Right forelimb (tissue), 1 donor: Measurements from ENCODE around the gene MRPS22.
"Not testable (repeated sequence)": the region's sequence is repeated elsewhere in the genome, so short reads cannot be mapped to it uniquely, and the experiment has no call there.

Experiments
- DNase-seq: peaks from one replicate; pipeline ENCODE4 v3.0.0-alpha.2; 2018

The MRPS22 gene

DNA sequence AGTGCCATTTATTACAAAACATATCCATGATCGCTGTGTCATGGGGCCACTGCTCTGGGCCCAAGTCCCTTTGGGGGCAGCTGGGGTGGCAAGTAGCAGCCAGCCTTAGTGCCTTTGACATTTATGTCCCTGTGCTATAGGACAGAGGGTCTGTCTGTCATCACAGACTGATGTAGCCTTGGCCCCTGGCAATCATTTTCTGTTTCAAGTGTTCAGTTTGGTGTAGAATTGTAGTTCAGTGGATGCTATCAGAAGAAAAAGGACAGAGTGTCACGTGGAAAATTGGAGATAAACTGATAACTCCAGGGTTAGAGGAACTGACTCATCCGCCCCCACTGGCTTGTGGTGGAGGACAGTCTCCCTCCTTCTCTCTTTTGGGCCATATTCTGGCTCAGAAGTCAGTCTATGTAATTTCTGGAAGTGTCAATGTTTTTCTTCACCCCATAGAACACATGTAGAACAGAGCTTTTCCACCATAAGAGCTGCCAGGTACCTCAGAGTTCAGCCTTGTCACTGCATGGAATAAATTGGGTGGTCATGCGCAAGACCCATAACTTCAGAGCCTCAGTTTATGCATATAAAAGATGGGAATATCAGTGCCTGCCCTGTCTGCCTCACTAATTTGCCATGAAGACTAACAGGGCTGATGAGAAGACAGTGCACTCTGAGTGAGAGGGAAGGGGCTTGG, 4.5 kb upstream of the MRPS22 start:
- DNase-seq: no peak

DNA sequence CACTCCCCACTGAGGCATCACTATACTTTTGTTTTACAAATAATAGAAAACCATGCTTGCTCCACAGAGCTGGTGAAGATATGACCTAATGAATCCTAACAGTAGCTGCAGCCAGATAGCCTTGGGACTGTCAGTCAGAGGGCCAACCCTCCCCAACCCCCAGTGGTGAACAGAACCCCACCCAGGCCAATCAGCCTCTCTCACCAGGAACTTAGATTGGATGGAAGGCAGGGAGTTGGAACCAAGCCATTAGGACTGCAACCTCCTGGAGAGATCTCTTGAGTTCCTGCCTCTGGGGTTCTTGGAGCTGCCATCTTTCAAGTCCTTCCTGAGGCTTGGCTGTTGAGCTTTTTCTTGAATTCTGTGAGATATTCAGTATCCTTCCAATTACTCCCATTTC, 3.0 kb upstream of the MRPS22 start:
- no peak for DNase-seq

DNA sequence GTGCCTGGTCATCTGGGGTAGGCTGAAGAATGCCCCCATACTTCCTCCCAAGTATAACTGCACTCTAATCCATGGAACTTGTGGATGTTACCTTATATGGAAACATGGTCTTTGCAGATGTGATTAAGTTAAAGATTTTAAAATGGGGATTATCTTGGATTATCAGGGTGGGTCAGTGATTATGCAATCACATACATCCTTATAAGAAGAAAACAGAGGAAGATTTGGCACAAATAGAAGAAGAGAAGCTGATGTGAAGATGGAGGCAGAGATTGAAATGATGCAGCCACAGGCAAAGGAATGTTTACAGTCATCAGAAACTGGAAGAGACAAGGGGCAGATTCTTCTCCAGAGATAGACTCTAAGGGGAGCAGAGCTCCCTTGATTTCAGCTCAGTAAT, 1.8 kb upstream of the MRPS22 start:
- DNase-seq: no peak

DNA sequence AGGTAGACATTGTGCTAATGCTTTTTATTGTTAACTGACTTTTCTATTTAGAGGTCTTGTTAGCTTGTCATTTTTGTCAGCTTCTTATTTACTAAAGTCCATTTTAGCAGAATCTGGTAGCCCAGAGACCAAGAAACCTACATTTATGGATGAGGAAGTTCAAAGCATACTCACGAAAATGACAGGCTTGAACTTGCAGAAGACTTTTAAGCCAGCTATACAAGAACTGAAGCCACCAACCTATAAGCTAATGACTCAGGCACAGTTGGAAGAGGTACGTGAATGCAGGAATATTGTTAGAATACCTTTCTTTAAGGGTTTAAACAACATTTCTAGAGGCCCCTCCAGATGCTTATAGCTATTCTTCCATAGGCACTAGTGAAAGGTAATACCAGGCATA, 3.0 kb downstream of the MRPS22 start:
- DNase-seq: no peak

DNA sequence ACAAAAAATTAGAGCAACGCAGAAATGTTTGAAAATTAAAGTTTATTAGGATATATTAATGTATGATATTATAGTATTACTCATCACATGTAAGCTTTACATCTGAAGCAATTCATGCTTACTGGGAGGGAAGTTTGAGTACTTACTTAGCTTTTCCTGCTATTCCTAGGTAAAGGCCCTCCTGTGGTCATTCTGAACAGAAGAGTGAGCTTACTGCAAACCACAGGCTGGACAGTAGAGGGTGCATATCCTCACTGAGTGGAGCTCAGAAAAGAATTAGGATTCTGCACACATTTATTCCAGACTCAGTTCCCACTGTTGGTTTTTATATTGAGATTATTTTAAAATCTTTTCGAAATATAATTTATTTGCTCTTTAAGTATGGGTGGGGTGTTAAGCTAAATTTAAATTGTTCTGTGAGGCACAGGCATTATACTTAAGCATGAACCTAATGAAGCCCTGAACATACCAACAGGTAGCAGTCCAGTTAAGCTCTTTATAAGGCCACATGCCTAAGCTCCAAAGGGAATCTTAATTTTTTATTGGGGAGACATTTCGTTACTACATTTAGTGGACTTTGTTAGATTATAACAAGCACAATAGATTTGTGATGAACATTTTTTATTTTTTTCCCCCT, 10.2 kb downstream of the MRPS22 start:
- DNase-seq: no peak

DNA sequence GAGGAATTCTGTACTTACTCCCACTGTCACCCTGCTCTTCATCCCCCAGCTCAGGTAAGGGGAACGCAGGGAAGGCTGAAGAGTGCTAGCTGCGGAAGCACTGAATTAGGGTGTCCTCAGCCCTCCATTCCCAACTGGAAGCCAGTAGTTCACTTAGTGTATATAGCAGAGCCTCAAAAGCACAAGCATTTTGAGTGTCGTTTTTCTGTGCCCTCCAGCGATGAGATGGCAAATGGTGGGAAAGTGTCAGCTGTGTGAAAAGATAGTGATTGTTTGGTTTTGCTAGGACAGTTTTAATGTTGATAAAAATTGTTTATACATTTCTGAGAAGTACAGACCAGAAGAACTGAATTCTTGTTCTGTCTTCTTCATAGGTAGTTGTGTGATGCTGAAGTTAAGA, 10.8 kb downstream of the MRPS22 start:
- no peak for DNase-seq

DNA sequence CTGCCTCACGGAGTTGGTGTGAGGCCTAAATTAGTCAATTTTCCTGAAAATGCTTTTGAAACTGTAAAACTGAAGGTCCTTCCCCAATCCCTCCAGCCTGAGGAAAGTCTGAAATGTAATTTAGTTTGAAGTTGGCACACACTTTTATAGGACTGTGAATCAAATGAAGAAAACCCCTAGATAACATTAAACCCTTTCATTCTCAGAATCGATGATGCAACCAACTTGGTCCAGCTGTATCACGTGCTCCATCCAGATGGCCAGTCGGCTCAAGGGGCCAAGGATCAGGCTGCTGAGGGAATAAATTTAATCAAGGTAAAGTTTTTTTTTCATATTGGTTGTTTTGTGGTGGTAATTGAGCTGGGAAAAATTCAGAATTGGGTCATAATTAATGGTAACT, 11.7 kb downstream of the MRPS22 start:
- no peak for DNase-seq

DNA sequence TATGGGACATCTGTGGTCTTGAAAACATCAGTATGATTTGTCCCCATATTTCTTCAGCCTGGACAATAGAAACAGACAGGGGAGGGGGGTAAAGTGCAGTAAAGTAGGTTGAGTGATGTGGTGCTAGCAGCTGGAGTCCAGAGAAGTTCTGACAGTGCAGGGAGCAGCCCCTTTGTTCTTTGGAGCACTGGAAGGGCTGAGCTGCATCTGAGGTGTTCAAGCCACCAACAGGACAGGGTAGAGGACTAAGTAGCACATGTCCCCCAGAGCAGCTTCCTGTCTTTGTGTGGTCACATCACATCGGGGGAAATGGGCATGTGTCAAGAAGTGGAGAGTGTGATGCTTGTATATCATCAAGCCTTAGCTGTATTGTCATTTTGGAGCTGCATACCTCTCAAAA, 12.1 kb downstream of the MRPS22 start:
- no peak for DNase-seq

DNA sequence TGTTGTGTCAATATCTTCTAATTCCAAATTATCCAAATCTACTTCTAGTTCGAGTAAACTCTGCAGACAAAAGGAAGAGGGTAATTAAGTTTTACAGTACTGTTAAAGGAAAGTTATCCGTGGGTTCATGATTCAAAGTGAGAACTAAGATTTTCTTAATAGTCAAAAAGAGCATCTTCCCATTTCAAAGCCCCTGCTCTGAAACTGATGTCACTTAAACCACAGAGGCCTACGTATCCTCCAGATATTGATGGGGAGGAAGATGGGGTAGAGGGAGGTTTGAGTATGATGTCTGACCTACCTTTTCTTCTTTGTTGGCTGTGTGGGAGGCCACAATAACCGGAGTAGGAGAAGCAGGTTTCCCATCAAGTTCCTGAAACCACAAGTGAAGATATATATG, 14.1 kb downstream of the MRPS22 start:
- DNase-seq: no peak

DNA sequence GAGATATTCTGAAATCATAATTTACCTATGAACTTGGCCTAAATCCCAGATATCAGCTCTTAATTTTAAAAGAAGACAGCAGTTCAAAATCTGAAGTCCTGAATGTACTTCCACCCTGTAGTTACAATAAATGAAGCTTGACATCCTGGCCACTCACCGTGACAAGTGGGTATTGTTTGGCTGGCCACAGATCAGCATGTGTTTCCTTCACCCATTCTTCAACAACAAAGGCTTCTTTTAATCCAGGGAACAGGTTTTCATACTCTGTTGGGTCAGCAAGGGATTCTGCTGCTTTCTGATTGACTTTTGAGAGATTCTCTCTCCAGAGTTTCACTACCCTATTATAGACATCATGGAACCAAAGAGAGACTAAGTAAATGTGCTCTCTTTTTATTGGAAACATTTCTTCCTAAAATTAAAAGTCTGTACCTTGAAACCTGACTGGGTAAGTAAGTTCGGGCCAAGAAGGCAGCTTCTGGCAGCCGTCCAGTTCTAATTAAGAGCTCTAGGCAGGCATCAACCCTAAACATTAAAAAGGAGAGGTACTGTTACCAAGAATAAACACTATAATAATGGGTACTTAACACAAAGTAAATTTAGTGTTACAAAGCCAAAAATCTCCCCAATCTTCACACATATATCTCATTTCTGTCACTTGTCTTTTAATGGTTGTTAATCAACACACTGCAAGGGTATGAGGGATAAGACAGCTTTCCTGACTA, 15.2 kb downstream of the MRPS22 start:
- no peak for DNase-seq

DNA sequence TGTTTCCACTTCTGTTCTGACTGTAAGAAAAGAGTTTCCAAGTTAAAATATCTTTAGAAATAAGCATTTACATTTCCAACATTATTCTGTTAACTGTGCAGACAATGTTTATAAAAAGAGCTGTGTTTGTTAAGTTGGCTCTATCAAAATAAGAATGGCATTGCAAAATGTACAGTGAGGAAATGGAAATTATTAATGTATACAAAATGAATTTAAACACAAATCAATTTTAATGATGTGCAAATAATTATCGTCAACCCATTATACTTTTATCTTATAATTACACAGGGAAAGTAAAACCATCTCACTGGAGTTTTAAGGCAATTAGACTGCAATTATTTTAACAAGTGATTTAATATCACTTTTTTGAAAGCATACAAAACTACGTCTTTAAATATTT, 17.5 kb downstream of the MRPS22 start:
- no peak for DNase-seq

DNA sequence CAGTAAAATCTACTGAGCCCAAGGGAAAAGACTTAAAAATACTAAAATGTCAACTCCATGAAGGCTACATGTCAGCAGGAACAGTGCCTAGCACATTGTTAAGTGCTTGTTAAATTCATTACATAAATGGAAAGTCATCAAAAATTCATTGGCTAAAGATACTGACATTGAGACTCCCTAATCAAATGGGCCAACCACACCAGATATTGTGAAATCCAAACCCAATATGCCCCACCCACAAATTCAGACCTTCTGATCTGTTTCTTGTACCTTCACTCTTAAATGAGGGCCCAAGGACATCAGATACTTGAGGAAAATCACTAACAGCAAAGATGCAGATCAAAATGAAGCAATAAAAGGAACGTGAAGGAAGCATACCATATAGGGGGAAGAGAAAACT, 20.7 kb downstream of the MRPS22 start:
- no peak for DNase-seq

DNA sequence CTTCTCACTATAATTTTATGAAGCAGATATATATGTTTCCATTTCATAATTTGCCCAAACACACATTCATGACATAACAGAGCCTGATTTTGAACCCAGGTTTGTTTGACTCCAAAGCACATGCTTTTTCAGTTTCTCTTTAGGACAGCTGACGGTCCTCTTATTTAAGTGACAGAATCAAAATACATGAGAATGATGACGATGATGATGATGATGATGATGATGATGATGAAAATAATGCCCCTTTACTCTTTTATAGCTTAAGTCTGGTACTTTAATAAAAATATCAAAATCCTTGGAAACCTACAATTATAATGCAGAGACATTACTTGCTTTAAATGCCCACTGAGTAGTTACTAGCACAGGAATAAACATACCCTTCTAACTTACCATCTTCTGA, 30.3 kb downstream of the MRPS22 start:
- no peak for DNase-seq

DNA sequence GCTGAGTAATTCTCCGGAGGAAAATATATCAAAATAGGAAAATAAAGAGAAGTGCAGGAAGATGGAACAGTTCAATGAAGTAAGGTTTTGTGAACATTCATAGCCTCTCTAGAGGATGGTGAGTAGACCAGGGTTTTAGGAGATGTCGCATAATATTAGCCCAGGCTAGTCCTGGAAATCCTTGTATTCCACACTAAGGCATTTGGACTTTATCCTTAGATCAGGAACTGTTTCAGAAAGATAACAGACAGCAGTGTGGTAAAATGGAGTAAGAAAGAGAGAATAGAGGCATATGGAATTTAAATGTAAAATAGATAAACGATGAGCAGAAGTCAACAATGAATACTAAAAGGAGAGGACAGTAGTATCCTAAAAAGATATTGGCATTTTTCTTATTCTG, 33.6 kb downstream of the MRPS22 start:
- DNase-seq: no peak

DNA sequence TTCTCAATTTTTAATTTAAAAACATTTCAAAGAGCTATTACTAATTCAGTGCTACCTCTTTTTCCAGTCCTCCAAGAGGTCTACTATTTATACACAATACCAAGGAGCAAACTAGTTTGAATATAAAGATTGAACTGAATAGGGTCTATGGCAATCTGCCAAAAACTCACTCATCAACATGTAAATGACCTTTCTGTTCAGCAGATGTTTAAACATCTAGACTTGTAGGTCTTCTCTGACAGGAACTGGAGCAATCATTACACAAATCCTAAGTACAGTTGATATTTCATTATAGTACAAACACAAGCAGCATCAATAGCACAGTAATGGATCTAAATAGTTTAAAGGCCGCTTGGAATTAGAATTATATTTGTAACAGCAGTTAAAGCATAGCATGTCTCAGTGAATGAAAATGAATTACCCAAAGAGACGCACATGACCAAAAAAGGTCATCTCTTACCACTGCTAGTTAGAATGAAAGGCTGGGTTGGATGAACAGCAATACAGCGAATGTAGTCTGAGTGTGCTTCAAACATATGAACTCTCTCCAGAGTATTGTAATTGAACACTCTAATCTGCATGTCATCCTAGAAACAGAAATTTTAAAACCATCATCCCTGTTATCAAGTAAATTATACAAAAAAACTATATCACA, 34.9 kb downstream of the MRPS22 start:
- no peak for DNase-seq

DNA sequence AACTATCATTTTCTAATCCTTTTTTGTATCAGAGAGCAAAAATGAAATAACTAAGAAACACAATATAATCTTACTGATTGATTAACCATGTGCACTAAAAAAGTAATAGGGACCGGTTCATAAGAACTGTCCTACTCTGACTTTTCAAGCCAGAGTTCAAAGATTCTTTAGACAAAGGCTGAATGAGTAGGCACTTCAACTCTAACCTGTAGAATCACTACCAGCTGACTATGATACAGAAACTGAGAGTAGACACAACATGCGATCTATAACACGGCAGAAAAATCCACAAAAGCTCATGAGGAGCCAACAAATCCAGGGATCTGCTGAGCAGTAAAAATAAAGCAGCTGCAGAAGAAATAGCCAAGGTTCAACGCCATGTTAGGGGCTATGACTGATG, 36.8 kb downstream of the MRPS22 start:
- DNase-seq: no peak

DNA sequence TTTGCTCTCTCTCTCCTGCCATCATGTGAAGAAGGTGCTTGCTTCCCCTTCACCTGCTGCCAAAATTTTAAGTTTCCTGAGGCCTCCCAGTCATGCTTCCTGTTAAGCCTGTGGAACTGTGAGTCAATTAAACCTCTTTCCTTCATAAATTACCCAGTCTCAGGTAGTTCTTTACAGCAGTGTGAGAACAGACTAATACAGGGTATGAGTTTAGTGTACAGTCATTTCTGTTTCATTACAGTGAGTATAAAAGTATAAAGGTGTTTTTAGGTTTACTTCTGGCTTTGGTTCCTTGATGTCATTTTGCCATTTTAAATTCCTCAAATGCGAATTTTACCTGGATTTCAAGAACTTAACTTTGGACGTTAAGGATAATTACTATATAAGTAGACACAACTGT, 38.5 kb downstream of the MRPS22 start:
- not testable (repeated sequence) for DNase-seq

DNA sequence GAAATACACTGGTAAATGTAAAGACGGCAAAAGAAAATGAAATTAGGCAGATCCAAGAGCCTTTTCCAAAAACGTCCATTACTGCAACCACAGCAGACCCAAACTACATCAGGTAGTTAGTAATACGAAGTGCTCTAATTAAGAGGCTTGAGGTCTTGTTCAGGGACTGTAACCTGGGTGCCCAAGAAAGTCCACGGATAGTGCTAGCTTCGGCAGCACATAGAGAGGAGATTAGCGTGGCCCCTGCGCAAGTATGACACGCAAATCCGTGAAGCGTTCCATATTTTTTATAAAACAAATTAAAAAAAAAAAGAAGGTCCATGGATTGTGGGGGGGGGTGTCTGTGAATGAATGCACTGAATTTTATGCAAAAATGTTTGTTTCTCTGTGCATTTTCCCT, 44.3 kb downstream of the MRPS22 start:
- no peak for DNase-seq

DNA sequence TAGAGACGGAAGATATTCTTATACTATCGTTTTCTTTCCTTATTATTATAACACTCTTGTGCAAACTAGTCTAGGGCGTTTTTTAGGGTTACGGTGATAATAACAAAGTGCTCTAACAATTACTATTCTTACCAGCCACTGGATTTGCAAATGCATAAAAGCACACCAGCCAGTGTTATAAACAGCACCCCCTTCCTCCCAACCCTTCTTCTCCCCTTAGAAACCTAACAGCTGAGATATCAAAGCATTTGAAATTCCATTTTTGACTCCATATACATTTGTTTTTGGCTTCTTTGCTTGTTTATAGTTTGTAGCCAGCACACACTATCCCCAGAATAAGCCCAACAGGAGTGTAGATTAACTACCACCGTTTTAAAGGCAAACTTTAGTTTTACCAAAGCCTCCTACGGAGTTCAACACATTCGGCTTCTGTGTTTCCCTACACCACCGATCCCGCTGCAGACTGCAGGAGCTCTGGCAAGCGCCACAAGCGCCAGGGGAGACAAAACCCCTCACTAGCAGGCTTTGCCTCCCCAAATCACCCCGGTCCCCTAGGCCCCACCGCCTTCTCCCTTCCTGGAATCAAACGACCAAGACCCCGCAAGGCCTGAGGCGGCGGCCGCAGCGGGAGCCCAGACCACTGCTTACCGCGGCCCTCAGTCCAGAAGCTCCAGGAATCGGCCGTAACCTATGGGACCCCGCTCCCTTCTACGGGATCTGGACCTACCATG, 45.2 kb downstream of the MRPS22 start:
- no peak for DNase-seq

DNA sequence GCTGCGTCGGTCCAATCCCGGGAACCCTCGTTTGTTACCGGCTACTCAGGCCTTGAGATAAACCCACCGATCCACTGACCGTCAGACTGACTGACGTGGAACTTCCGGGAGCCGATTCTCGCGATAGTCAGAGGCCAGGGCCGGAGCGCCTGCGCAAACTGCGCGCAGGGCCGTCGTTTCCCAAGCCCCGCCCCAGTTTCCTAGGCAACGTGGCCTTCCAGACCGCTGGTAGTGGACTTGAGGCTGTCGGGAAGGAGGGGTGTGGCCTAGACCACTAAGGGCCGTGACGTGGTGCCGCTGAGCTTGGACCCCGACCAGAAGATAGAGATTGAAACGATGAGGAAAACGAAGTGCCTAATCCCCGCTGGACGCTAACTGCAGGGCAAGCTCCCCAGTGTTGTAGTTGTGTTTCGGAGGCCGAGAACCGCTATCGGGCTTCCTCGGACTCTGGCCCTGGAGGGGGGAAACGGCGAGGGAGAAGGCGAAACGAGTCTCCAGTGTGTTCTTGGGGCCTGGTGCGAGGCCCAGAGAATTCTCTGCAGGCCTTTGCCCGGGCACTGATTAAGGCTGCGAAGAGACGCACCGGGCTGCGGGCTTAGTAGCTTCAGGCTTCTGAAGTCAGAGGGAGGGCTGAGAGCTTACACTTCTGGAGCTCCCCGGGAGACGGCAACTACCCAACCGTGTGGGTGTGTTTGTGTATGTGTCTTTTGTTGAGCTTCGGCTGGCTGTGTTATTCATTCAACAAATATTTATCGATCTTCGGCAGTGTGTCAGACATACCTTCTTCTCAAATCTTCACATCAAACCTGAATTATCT, 45.9 kb downstream of the MRPS22 start, which contains the start of gene COPB2:
TSS of gene COPB2 (minus strand) at position 96 of the 817 bp plus-strand sequence. CDS start 97 bp downstream, outside the sequence.
- DNase-seq: peak; percentile 100

DNA sequence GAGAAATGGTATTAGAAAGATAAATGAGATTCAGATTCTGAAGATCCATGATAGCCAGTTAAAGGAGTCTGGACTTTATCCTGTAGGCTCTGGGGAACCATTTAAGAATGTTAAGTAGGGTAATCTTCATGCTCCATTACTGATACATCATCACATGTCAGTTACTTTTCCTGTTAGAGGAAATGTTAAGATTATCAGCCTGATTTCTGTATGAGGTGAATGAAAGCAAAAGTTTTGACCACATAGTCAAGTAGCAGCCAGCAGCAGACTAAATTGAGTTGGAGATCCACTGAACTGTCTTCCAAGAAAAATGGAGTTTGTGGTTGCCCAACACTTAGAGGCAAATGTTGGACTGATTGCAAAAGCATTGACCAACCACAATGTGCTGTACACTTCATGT, 50.3 kb downstream of the MRPS22 start:
- DNase-seq: no peak

DNA sequence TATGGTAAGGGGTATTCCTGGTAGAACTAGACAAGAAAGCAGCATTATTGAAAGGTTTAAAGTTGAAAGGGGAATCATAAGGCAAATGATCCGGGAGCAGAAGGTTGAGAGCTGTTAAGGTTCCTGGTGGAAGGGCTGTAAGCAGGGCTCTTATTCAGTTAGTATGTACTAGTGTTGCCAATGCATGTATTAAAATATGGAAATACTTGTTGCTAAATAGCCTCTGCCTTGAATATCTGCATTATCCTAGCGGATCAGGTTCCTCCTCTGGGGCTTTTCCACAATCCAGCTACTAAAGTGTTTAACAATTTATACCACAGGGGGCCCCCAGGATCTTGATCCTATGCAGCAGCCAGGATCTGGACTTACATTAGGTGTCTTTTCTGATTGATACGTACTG, 52.9 kb downstream of the MRPS22 start:
- DNase-seq: no peak
